Activated naive CD4-positive, alpha-beta T cell (primary cell): ENCODE results near the gene RAB23.

Source experiments
- DNase-seq, 4 experiments: peaks; one replicate each; lab custom pipeline; 2025; lab: John Stamatoyannopoulos, UW

RAB23 gene

DNA sequence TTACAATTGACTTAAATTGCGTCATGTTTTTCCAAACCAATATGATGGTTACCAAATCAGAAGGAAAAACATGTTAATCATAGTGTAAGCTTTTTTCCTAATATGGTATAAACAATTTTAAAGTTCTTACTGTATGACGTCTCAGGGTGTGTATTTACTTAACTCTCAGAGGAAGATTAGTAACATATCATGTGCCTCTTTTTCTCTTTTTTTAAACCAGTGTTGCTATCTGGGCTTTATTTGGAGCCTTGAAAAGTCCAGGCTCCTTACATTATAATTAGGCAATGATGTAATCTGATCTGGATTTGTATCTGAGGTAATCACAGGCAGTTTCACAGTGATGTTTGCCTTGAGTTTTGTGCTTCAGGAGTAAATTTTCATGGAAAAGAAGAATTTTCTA lies 20.4 kb upstream of the RAB23 start:
- DNase-seq: no peak

DNA sequence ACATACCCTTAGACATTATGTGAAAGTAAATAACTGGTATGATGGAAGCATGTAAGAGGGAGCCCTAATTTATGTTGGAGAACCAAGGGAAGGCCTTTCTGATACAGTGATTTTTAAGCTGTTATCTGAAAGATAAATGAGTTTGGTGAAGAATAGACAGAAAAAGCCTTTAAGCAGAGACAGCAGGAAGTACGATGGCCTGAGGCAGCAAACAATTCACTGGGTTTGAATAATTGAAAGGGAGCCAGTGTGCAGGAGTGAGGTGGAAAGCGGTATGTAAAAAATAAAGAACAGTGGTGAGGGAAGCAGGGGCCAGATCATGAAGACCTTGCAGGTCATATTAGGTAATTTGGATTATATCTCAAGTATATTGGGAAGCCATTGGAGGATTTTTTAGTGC lies 4.1 kb upstream of the RAB23 start:
- DNase-seq: no peak

DNA sequence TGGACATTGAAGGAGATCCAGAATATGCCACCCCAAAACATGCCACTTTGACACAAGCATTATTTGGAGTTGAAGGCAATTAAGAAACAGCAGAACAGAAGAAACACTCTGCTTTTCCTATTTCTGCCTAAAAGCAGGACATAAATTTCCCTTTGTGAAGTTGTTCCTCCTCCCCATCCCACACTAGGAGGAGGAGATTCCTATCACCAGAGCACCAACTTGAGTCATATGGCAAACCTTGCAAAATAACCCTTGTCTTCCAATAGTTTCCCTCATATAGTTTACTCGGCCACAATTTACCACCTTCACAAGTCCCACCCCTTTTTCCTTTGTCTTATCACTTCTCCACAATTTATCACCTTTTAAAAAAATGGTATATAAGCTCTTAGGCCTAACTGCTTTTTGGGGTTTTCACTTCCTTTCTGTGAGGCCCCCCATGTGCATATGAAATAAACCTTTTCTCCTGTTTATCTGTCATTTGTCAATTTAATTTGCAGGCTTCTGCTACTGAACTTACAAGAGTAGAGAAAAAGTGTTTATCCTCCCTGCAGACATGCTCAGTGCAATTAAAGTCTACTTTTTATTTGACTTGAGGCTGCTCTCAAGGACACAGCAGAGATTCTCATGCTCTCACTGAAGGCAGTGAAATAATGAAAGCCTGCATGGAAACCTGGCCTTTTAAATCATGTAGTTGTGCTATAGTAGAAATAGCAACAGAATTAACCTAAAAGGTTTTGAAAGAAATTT lies 2.8 kb upstream of the RAB23 start:
- no peak for DNase-seq

DNA sequence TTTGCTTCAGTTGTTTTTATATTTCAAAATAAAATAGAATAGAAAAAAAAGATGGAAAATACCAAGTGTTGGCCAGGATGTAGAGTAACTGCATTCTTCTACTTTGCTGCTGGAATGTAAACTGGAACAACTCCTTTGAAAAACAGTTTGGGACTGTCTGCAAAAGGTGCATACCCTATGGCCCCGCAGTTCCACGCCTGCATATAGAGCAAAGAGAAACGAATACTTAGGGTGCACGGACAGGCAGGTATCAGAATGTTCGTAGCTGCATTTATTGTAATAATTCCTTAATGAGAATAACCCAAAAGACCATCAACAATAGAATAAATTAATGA lies 603 bp upstream of the RAB23 start:
- peak in 1 of 4 experiments; percentile 2 for DNase-seq

DNA sequence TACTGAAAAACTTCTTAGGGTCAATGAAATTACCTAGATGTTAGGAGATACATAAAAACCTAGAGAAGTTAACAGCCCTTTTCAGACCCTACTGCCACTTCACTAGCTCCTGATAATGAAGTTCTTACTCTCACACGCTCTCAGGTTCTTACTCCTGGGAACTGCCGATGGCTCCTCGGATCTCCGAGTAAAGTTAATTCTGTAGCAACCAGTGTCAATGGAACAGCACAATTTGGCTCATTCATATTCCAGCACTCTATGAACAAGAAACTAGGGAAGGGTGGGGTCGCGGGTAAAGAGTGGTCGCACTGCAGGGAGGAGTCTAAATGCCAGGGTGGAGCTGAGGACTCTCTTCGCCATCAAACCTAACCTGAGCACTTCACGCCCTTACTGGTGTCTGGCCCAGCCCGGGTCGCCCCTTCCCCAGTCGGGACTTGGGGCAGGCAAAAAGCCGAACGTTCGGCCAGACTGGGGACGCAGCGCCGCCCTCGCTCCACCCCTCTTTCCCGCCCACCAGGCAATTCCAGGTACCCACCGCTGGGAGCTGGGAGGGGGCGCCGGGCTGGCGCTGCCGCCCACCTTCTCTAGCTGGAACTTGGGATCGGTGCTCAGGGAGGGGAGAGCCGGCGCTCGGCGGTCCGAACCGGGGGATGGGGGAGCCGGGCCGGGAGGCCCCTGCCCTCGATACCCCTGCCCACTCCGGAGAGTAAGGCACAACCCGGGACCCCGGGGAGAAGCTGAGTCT lies 744 bp downstream of the RAB23 start:
- peak in 2 of 4 experiments; percentile 24 to 31 for DNase-seq

DNA sequence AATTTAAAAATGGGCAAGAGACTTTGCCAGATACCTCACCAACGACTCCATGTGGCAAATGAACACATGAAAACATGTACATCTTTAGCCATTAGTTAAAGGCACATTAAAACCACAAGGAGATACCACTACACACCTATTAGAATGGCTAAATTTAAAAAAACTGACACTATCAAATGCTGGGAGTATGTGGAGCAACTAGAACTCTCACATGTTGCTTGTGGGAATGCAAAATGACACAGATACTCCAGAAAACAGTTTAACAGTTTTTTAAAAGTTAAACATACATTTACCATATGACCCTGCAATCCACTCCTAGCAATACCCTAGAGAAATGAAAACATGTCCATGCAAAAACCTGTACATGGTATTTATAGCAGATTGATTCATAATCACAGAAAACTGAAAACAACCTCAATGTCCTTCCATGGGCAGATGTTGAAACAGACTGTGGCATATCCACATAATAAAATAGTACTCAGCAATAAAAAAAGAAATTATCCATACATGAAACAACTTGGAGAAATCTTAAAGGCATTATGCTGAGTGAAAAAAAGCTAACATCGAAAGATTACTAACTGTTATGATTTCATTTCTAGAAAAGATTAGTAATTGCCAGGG lies 1.9 kb downstream of the RAB23 start:
- no peak for DNase-seq

DNA sequence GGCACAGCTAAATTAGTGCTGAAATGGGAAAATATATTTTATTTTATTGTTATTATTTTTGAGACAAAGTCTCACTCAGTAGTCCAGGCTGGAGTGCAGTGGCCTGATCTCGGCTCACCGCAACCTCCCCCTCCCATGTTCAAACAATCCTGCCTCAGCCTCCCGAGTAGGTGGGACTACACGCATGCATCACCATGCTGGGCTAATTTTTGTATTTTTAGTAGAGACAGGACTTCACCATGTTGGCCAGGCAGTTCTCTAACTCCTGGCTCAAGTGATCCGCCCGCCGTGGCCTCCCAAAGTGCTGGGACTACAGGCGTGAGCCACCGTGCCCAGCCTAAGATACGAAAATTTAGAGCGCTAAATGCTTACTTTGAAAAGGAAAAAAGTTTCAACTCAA lies 4.8 kb downstream of the RAB23 start:
- no peak for DNase-seq

DNA sequence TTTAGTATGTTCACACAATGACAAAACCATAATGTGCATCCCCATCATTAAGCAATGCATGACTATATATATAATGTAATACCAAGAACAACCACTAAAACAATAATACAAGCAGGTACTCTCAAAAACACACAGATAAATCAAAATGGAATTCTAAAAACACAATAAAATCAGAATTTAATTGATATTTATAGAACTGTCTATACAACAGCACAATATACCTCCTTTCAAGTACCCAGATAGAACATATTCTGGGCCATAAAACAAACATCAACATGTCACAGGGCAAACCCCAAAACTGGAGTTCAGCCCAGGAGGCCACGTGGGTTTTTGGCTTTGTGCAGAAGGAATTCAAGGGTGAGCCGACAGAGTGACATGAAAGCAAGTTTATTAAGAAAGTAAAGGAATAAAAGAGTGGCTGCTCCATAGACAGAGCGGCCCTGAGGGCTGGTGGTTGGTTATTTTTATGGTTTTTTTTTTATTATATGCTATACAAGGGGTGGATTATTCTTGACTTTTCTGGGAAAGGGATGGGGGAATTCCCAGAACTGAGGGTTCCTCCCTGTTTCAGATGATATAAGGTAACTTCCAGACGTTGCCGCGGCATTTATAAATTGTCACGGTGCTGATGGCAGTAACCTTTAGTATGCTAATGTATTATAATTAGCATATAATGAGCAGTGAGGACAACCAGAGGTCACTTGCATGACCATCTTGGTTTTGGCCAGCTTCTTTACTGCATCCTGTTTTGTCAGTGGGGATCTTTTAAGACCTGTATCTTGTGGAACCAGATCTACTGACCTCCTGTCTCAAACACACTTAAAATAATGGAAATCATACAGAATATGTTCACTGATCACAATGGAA lies 5.6 kb downstream of the RAB23 start:
- DNase-seq: no peak

DNA sequence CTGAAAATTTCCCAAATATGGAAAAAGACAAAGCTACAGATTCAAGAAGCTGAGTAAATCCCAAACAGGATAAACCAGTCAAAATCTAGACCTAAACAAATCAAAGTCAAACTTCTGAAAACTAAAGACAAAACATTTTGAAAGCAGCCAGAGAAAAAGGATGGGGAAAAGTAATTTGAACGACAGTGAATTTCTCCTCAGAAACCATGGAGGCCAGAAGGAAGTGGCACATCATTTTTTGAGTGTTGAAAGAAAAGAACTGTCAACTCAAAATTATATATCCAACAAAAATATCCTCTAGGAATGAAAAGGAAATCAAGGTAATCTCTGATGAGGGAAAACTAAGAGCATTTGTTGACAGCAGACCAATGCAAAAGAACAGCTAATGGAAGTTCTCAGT lies 6.8 kb downstream of the RAB23 start:
- DNase-seq: no peak

DNA sequence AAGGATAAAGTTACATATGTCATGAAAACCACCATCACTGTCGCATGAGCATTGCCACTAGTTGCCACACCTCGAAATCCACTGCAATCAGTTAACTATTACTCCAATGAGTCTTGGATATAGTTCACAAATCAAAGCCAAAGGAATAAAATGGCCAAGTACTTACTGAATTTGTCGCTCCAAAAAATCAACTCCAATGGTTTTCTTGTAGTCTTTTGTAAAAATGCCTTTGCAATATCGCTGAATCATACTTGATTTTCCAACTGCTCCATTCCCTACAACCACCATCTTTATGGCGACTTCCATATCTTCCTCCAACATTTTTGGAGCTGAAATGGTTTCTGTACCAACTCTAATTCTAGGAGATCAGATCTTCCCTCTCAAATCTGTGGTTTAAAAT lies 12.0 kb downstream of the RAB23 start:
- DNase-seq: no peak

DNA sequence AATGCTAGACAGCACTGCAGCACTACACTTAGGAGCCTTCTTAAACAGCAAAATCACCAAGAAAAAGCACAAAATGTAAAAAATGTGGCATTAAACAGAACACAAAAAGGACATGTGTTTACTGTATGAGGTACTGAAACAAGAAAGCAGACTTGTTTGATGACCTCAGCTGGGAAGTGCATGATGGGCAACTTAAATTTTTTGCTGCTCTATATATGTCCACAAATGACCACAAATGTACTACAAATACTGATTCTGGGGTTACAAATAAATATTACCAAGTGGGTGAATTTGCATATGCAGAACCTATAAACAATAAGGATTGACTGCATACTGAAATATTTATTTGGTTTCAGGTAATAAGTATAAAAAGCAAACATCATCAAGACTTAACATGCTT lies 13.1 kb downstream of the RAB23 start:
- DNase-seq: no peak

DNA sequence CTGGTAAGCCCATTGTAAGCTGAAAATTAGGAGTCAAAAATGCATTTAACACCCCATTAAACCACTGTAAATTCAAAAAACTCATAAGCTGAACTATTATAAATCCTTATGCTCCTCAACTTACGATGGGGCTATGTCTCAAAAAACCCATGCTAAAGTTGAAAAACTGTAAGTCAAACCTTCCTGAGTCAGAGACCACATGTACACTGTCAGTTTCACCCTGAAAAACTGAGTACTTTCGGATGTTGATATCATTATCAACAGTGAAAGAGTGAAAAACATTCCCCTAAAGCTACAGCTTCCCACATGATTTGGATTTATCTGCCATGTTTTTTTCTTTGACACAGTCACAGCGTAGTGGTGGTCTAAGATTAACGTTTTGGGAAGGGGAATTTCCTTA lies 14.2 kb downstream of the RAB23 start:
- DNase-seq: no peak

DNA sequence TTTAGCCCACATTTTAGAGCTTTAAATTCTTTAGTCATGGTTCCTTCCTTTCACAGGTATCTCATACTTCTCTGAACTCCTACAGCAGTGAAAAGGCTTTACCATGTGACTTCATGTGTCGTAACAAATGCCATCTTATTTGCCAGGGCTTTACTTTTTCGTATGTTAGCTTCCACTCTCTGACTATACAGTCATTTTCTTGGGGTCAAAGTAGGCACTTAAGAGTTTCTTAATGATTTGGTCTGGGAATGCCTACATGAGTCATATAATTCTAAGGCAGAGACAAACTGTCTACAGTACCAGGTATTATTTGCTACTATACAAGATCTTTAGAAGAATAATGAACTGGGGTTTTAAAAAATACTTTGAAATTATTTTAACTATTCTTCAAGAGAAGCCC lies 15.0 kb downstream of the RAB23 start:
- DNase-seq: no peak

DNA sequence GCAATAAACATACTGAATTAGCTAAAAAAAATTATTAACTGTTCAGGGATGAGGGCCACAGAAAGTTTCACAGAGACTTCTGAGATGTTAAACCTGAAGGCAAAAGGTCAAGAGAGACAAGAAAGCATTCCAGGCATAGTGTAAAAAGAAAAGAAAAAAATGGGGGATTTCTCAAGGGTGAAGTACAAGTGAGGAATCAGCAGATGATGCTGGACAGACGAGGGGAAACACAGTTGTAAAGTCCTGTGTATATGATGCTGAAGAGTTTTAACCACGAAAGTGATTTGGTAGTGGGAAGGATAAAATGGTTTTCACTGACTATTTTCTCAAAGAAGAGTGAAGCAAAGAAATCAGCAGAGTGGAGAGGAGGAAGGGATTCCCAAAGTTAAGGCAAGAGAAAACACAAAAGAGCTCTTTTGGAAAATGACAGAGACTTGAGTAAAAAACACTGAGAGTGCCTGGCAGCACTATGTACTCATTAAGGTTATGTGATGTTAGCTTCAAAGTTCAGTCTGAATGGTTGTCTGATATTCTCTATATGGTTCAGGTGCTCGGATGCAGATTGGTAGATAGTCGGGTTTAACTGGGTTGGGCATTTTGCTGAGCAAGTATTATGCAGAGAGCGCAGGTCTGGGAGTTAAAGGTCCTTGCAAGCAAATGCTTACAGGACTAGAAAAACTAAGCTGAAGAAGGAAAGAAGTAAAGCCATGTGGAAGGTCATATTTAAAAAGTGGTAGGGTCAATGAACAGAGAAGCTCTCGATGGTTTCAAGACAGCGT lies 16.4 kb downstream of the RAB23 start:
- DNase-seq: no peak

DNA sequence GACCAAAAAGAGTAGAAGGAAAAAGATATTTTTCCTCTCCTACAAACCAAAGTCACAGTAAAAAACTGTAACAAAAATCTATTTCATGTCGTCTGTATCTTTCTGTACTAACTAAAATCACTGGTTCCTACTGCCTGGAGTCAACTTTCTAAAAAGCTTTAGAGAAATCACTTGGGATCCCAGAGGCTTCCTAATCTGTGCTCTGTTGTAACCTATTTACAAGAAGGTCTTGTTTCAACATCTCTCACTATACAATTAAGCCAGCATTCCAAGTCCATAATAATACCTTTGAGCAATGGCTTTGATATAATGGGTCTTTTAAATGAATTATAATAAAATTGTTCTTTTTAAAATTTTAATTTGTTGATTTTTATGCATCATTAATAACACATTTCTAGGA lies 20.4 kb downstream of the RAB23 start:
- DNase-seq: no peak

DNA sequence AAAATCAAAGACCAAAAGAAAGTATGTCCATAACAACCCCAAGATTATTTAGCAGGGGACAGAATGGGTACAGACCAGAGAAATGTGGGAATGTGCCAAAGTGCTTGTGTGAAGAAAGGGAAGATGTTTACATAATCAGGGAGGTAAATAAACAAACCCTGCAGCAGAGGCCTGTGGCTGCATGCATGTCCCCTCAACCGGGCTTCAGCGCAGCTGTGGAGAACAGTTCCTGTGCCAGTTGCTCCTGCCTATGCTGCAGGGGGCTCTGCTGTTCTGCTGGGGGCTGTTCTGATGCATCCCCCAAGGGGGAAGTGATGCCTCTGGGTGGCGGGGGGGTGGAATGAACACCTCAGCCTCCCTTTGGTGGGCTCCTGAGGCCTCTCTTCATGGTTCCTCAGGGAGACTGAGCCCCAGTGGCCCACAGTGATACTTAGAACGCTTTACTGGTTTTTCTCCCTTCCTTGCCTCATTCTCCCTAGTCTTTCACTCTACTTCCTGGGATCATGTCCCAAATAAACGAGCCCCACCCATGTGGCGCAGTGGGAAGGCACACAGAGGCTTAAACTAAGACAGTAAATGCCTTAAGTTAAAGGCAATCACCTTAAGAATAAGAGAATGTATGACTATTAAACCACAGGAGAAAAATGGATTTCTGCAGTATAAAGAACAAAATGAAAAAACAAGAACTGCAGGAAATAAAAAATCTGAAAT lies 23.0 kb downstream of the RAB23 start:
- DNase-seq: no peak

DNA sequence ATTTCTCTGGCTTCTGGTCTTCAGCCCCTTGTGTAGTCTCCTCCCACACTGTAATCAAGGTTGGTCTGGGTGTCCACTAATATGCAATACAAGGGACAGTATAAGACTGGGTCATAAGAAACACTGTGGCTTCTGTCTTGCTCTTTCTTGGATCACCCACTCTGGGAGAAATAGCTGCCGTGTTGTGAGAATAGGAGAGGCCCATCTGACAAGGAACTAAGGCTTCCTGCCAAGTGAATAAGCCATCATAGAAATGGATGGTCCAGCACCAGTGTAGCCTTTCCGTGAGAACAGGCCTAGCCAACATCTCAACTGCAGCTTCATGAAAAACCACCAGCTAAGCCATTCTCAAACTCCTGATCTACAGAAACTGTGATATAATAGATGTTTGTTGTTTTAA lies 26.6 kb downstream of the RAB23 start:
- DNase-seq: no peak

DNA sequence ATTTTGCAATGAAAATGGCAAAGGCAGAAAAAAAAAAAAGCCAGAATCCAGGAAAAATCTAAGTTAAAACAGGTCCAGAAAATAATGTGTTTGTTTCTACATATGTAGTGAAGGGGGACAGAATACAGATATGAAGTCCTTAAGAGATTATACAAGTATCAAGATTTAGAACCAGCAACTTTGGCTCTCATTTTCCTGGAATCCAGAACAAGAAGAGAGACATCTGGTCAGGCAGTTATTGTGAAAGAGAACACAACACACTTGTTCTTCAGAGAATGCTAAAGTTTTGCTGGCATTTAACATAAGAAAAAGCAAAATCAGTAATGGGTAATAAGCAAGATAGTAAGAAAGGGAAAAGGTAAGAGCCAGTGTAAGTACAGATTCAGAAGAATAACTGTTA lies 28.9 kb downstream of the RAB23 start:
- DNase-seq: no peak

DNA sequence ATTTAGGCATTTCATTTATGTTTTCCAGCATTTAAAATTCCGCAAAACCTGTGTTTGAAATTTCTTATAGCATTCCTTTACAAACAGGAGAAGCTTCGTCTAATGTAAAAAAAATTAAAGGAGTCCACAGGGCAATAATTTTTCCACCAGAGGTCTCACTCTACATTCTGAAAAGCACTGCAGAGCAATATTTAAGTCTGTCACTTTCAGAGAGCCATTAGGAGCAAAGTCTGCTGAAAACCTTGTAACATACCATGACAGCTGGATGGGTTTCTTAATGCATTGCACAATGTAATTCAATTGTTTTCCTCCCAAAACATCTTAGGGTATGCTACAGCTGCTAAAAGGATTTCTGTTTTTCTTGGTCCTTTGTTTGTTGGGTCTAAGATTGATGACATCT lies 32.0 kb downstream of the RAB23 start:
- DNase-seq: no peak

DNA sequence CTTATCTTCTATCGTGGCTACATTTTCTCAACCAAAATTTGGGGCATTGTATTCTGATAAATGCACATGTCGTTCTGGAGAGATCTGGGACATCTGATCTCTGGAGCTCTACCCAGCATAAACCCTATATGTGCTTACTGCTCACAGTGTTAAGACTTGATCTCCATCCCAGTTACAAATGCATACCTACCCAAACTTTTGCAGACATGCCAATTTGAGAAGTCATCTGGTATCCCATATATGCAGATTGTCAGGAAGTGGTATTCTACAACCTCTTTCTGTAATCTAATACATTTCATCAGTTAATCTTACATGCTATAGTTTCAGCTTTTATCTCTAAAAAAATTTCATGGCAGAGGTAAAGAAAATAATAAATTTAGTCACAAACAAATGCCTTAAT lies 38.8 kb downstream of the RAB23 start:
- no peak for DNase-seq

DNA sequence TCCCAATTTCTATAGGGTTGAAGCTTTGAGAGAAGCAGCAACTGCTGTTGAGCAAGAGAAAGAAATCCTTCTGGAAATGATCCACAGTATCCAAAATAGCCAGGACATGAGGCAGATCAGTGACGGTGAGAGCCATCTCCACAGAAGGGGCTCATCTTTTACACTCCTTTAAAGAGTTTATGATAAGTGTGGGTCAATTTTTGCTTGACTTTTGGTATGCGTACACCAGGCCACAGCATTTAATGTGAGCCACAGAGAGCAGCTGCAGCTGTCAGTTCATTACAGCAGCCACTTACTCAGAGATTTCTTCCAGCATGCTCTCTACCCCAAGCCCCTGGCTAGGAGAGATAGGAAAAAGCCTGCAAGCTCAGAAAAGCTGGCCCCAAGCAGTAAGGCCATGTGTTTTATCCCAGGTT lies 40.1 kb downstream of the RAB23 start:
- no peak for DNase-seq
